Measurements from ENCODE around the gene FRAT2.

GRCh38 chr10:97353945-97354344 lies 19.4 kb upstream of the FRAT2 start:
- TF ChIP-seq ZBTB7A (IDR thresholded peaks at IDR 0.05; ENCODE audit: low read depth) (no peak), FOXM1 (IDR thresholded peaks at IDR 0.05; ENCODE audit: borderline replicate concordance, low read depth) (no peak), TAF1 (IDR thresholded peaks at IDR 0.05; ENCODE audit: low read depth) (no peak), CREB1 (IDR thresholded peaks at IDR 0.05; ENCODE audit: low read depth) (no peak), REST (IDR thresholded peaks at IDR 0.05; ENCODE audit: low read depth) (no peak), CEBPB (IDR thresholded peaks at IDR 0.05) (no peak), EP300 (IDR thresholded peaks at IDR 0.05; ENCODE audit: borderline replicate concordance) (no peak), MAX (IDR thresholded peaks at IDR 0.05) (no peak), EGR1 (IDR thresholded peaks at IDR 0.05) (no peak), NFIC (IDR thresholded peaks at IDR 0.05) (no peak), YY1 (IDR thresholded peaks at IDR 0.05; ENCODE audit: low read depth) (no peak), TEAD4 (IDR thresholded peaks at IDR 0.05) (no peak), RAD21 (IDR thresholded peaks at IDR 0.05; ENCODE audit: low read depth) (no peak), USF1 (IDR thresholded peaks at IDR 0.05) (no peak)
